Measurements from ENCODE around the gene CREBRF.

DNA sequence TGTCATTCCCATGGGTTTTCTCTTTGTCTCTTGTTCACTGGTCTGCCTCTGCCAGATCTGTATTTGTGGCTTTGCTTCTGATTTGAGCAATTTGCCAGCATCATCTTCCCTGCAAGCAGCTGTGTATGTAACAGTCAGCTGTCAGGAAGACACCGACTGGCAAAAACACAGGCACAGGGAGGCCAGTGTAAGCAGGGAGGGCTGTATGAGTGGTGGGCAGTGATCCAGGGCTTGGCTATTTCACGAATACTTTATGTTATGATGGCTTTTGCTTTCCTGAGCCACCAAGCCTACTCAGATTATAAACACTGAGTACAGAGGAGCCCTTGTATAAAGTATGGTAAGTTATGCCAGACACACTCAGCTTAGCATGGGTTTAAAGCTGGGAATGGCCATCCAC is 99.8 kb downstream of the CREBRF start:
- TF ChIP-seq, protein P1, sequence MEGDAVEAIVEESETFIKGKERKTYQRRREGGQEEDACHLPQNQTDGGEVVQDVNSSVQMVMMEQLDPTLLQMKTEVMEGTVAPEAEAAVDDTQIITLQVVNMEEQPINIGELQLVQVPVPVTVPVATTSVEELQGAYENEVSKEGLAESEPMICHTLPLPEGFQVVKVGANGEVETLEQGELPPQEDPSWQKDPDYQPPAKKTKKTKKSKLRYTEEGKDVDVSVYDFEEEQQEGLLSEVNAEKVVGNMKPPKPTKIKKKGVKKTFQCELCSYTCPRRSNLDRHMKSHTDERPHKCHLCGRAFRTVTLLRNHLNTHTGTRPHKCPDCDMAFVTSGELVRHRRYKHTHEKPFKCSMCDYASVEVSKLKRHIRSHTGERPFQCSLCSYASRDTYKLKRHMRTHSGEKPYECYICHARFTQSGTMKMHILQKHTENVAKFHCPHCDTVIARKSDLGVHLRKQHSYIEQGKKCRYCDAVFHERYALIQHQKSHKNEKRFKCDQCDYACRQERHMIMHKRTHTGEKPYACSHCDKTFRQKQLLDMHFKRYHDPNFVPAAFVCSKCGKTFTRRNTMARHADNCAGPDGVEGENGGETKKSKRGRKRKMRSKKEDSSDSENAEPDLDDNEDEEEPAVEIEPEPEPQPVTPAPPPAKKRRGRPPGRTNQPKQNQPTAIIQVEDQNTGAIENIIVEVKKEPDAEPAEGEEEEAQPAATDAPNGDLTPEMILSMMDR (IDR thresholded peaks at IDR 0.05; ENCODE audit: insufficient read depth, low read length, poor library complexity, severe bottlenecking), result no peak
- no peak for TF ChIP-seq EZH2phosphoT487 (conservative IDR thresholded peaks at IDR 0.05; ENCODE audit: low read length)

All from SU-DHL-6 (cell line).